ENCODE data around the gene KRTAP10-12.

DNA sequence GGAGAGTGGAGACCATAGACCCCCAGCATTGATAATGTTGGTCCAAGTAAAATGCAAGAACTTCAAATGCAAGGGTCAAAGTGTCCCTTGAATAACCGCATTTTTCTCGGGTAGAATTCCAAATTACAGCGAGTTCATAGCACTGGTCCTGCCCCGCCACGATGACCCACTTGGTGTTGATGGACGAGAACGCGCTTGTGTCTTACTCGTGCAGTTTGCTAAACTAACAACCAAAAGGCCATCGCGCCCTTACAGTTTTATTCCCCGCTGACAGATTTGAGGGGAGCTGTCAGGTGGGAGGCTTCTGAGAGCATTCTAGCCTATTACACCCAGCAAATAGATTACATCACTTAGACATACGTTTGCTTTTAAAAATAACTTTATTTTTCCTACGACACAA is 31.7 kb downstream of the KRTAP10-12 start:
- TF ChIP-seq CTCF (IDR thresholded peaks at IDR 0.05) (no peak), POLR2A (IDR thresholded peaks at IDR 0.05) (no peak)
